SU-DHL-6 (cell line): ENCODE data around the gene ATP13A3.

Experiments
- H2AFZ ChIP-seq: fragments of 200-600 bp; sonication (generic); 2 replicates; pipeline ENCODE4 v1.6.1; 2014; ENCODE audit warnings: low read depth, mild to moderate bottlenecking, moderate library complexity, mixed read lengths, antibody characterized with exemption, low read length; ENCODE audit not compliant: severe bottlenecking
- H3F3A ChIP-seq: fragments of 200-600 bp; shearing (Covaris generic); 2 replicates; pipeline ENCODE4 v1.6.0; 2016; ENCODE audit warnings: antibody characterized with exemption, mild to moderate bottlenecking; ENCODE audit not compliant: insufficient read depth
- H3K27ac ChIP-seq: fragments of 200-600 bp; sonication (generic); 2 replicates; pipeline ENCODE4 v1.5.1; 2016; ENCODE audit warnings: low read depth, mild to moderate bottlenecking, low read length, moderate library complexity, mixed read lengths
- H3K27me3 ChIP-seq: fragments of 200-600 bp; sonication (generic), shearing (Covaris generic); 2 replicates; pipeline ENCODE4 v1.6.0; 2014; ENCODE audit warnings: mild to moderate bottlenecking, low read length
- H3K36me3 ChIP-seq: fragments of 200-600 bp; sonication (generic); 2 replicates; pipeline ENCODE4 v1.6.1; 2014; ENCODE audit warnings: mild to moderate bottlenecking, low read length, mixed read lengths
- H3K4me2 ChIP-seq: fragments of 300-600, 200-600 bp; shearing (Covaris generic), sonication (generic); 2 replicates; pipeline ENCODE4 v1.6.0; 2014; ENCODE audit warnings: low read length, low read depth, mild to moderate bottlenecking; ENCODE audit not compliant: poor library complexity, severe bottlenecking
- H3K4me3 ChIP-seq: fragments of 200-600 bp; sonication (generic); 2 replicates; pipeline ENCODE4 v1.5.1; 2014; ENCODE audit warnings: antibody characterized with exemption, low read length, mild to moderate bottlenecking, mixed read lengths; ENCODE audit not compliant: insufficient read depth, poor library complexity, severe bottlenecking
- H3K79me2 ChIP-seq: fragments of 200-600 bp; sonication (generic); 2 replicates; pipeline ENCODE4 v1.6.1; 2014; ENCODE audit warnings: mild to moderate bottlenecking, low read length, moderate library complexity; ENCODE audit not compliant: insufficient read depth
- H3K9ac ChIP-seq: fragments of 200-600 bp; sonication (generic); 2 replicates; pipeline ENCODE4 v1.7.0; 2014; ENCODE audit warnings: mild to moderate bottlenecking, low read length
- H3K9me2 ChIP-seq: fragments of 200-600 bp; sonication (generic); replicated peaks from 2 replicates; pipeline ENCODE4 v1.6.1; 2014; ENCODE audit warnings: low read length; ENCODE audit not compliant: insufficient read depth
- H3K9me3 ChIP-seq: fragments of 200-600 bp; sonication (generic); 2 replicates; pipeline ENCODE4 v1.6.1; 2014; ENCODE audit warnings: low read length, mixed read lengths; ENCODE audit not compliant: insufficient read depth
- H4K20me1 ChIP-seq: fragments of 200-600 bp; sonication (generic); 2 replicates; pipeline ENCODE4 v1.6.1; 2014; ENCODE audit warnings: low read depth, mild to moderate bottlenecking, antibody characterized with exemption, low read length, moderate library complexity, mixed read lengths
- EZH2phosphoT487 ChIP-seq: fragments of 200-600 bp; sonication (generic), shearing (Covaris generic); conservative IDR thresholded peaks from 2 replicates; pipeline ENCODE4 v1.6.1; 2018; ENCODE audit warnings: mild to moderate bottlenecking, antibody characterized with exemption, low read length, moderate library complexity, mixed read lengths
- TF ChIP-seq, protein P1 (sequence below): fragments of 200-600 bp; sonication (generic); IDR thresholded peaks from one replicate; pipeline ENCODE4 v1.5.1; 2017; ENCODE audit warnings: antibody characterized with exemption, mild to moderate bottlenecking, low read length, moderate library complexity; ENCODE audit not compliant: insufficient read depth, poor library complexity, severe bottlenecking

Gene ATP13A3

GRCh38 chr3:194447657-194448056 lies 39.1 kb downstream of the ATP13A3 start:
- no peaks in the 10 kb centered on the region for H4K20me1 ChIP-seq
- H3K9ac ChIP-seq, result no peak overlapping the region
- H3K9me2 ChIP-seq, result no peaks in the 10 kb centered on the region
- H3K27ac ChIP-seq, result no peak overlapping the region
- peaks cover 38% of the 10 kb centered on the region for H3K36me3 ChIP-seq
- H3K27me3 ChIP-seq, result no peaks in the 10 kb centered on the region
- H3K9me3 ChIP-seq, result no peaks in the 10 kb centered on the region
- no peak overlapping the region for H3K4me2 ChIP-seq
- no peak for TF ChIP-seq EZH2phosphoT487
- H3F3A ChIP-seq, result no peaks in the 10 kb centered on the region
- H2AFZ ChIP-seq, result no peak overlapping the region
- no peak overlapping the region for H3K4me3 ChIP-seq
- no peaks in the 10 kb centered on the region for H3K79me2 ChIP-seq

- H3F3A ChIP-seq, result no peaks in the 10 kb centered on the region
- no peak overlapping the region for H3K27ac ChIP-seq
- no peaks in the 10 kb centered on the region for H3K27me3 ChIP-seq
- no peak overlapping the region for H3K4me3 ChIP-seq
- peaks cover 38% of the 10 kb centered on the region for H3K36me3 ChIP-seq
- H3K9ac ChIP-seq, result no peak overlapping the region
- no peaks in the 10 kb centered on the region for H3K9me2 ChIP-seq
- no peak overlapping the region for H2AFZ ChIP-seq
- no peaks in the 10 kb centered on the region for H4K20me1 ChIP-seq
- H3K9me3 ChIP-seq, result no peaks in the 10 kb centered on the region
- no peak overlapping the region for H3K4me2 ChIP-seq
- no peak for TF ChIP-seq EZH2phosphoT487
- TF ChIP-seq, protein P1, sequence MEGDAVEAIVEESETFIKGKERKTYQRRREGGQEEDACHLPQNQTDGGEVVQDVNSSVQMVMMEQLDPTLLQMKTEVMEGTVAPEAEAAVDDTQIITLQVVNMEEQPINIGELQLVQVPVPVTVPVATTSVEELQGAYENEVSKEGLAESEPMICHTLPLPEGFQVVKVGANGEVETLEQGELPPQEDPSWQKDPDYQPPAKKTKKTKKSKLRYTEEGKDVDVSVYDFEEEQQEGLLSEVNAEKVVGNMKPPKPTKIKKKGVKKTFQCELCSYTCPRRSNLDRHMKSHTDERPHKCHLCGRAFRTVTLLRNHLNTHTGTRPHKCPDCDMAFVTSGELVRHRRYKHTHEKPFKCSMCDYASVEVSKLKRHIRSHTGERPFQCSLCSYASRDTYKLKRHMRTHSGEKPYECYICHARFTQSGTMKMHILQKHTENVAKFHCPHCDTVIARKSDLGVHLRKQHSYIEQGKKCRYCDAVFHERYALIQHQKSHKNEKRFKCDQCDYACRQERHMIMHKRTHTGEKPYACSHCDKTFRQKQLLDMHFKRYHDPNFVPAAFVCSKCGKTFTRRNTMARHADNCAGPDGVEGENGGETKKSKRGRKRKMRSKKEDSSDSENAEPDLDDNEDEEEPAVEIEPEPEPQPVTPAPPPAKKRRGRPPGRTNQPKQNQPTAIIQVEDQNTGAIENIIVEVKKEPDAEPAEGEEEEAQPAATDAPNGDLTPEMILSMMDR, result no peak
- no peaks in the 10 kb centered on the region for H3K79me2 ChIP-seq
Measured at GRCh38 chr3:194447161-194447560, 39.6 kb downstream of the ATP13A3 start.

- Histone ChIP-seq H2AFZ (no peak overlapping the region), H3K9me3 (no peaks in the 10 kb centered on the region), H3F3A (no peaks in the 10 kb centered on the region), H3K4me2 (no peak overlapping the region), H3K36me3 (peaks cover 41% of the 10 kb centered on the region), H3K9ac (no peak overlapping the region), H3K9me2 (no peaks in the 10 kb centered on the region), H3K27me3 (no peaks in the 10 kb centered on the region), H3K79me2 (no peaks in the 10 kb centered on the region), H3K4me3 (no peak overlapping the region), H3K27ac (no peak overlapping the region), H4K20me1 (no peaks in the 10 kb centered on the region)
- TF ChIP-seq, protein P1, result no peak
- no peak for TF ChIP-seq EZH2phosphoT487
Measured at GRCh38 chr3:194446754-194447153, 40.0 kb downstream of the ATP13A3 start.

DNA sequence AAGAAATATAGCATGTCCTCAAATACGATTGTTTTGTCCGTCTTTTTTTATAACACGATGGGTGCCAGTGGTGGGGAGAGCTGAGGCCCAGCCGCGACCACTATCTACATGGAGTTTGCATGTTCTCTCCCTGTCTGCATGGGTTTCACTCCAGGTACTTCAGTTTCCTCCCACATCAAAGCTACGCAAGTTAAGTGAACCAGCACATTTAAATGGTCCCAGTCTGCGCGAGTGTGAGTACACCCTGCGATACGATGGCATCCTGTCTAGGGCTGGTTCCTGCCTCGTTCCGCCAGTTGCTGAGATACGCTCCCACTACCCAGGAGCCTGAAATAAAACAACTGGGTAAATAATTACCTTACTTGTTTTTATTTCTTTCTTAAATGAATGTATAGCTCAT lies 40.6 kb downstream of the ATP13A3 start:
- no peak overlapping the region for H3K4me2 ChIP-seq
- no peaks in the 10 kb centered on the region for H3K9me2 ChIP-seq
- no peaks in the 10 kb centered on the region for H4K20me1 ChIP-seq
- H3K9ac ChIP-seq, result no peak overlapping the region
- peaks cover 43% of the 10 kb centered on the region for H3K36me3 ChIP-seq
- no peaks in the 10 kb centered on the region for H3K79me2 ChIP-seq
- no peak overlapping the region for H3K27ac ChIP-seq
- H3K9me3 ChIP-seq, result no peaks in the 10 kb centered on the region
- H3F3A ChIP-seq, result no peaks in the 10 kb centered on the region
- H3K27me3 ChIP-seq, result no peaks in the 10 kb centered on the region
- TF ChIP-seq, protein P1, result no peak
- no peak for TF ChIP-seq EZH2phosphoT487
- H3K4me3 ChIP-seq, result no peak overlapping the region
- no peak overlapping the region for H2AFZ ChIP-seq
